ENCODE data around the gene ZGPAT.

DNA sequence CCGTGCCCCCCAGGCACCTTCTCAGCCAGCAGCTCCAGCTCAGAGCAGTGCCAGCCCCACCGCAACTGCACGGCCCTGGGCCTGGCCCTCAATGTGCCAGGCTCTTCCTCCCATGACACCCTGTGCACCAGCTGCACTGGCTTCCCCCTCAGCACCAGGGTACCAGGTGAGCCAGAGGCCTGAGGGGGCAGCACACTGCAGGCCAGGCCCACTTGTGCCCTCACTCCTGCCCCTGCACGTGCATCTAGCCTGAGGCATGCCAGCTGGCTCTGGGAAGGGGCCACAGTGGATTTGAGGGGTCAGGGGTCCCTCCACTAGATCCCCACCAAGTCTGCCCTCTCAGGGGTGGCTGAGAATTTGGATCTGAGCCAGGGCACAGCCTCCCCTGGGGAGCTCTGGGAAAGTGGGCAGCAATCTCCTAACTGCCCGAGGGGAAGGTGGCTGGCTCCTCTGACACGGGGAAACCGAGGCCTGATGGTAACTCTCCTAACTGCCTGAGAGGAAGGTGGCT is 10.4 kb upstream of the ZGPAT start:
- TF ChIP-seq, protein P1, sequence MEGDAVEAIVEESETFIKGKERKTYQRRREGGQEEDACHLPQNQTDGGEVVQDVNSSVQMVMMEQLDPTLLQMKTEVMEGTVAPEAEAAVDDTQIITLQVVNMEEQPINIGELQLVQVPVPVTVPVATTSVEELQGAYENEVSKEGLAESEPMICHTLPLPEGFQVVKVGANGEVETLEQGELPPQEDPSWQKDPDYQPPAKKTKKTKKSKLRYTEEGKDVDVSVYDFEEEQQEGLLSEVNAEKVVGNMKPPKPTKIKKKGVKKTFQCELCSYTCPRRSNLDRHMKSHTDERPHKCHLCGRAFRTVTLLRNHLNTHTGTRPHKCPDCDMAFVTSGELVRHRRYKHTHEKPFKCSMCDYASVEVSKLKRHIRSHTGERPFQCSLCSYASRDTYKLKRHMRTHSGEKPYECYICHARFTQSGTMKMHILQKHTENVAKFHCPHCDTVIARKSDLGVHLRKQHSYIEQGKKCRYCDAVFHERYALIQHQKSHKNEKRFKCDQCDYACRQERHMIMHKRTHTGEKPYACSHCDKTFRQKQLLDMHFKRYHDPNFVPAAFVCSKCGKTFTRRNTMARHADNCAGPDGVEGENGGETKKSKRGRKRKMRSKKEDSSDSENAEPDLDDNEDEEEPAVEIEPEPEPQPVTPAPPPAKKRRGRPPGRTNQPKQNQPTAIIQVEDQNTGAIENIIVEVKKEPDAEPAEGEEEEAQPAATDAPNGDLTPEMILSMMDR (conservative IDR thresholded peaks at IDR 0.05; ENCODE audit: low read depth, low read length), result no peak
- TF ChIP-seq EZH2 (IDR thresholded peaks at IDR 0.05; ENCODE audit: borderline replicate concordance, low read depth, low read length, poor library complexity, severe bottlenecking), result no peak
